Right atrium auricular region (tissue), 2 donors: Measurements from ENCODE around the gene SPATS2. TPM values are rescaled to one million over a fixed set of nuclear protein-coding genes. Genes with fewer than 3 reads are reported as not detected.

Source experiments
- DNase-seq: peaks from one replicate; pipeline ENCODE4 v3.0.0-alpha.2; 2019; ENCODE audit warnings: low spot score
- H3K27ac ChIP-seq, 2 donors: fragments of 200-600 bp; sonication (generic); 1 replicate in 1 of 2; 2 replicates in 1 of 2; pipeline ENCODE4 v1.5.1; 2016 to 2019
- H3K27me3 ChIP-seq, 2 donors: fragments of 200-600 bp; sonication (generic); one replicate each; pipeline versions ENCODE4 v1.5.1 to v1.6.0; 2017 to 2019
- H3K36me3 ChIP-seq: fragments of 200-600 bp; sonication (generic); one replicate; pipeline ENCODE4 v1.5.1; 2016
- H3K4me1 ChIP-seq, 2 donors: fragments of 200-600 bp; sonication (generic); one replicate each; pipeline versions ENCODE4 v1.5.1 to v1.6.0; 2017 to 2019
- H3K4me3 ChIP-seq, 2 donors: fragments of 200-600 bp; sonication (generic); 1 replicate in 1 of 2; 2 replicates in 1 of 2; pipeline ENCODE4 v1.5.1; 2017 to 2019; ENCODE audit warnings: mild to moderate bottlenecking in 1 of 2, moderate library complexity in 1 of 2
- H3K9me3 ChIP-seq, 2 donors: fragments of 200-600 bp; sonication (generic); one replicate each; pipeline ENCODE4 v1.5.1; 2019
- CTCF ChIP-seq, 2 donors: fragments of 200-600 bp; sonication (generic); IDR thresholded peaks; one replicate each; pipeline ENCODE4 v1.5.1; 2019; ENCODE audit warnings: antibody characterized with exemption in 2 of 2
- total RNA-seq, 2 donors: library from RNA; depleted of rRNA; stranded (reverse); fragments of >200 nt; gene quantifications; one replicate each; pipeline ENCODE4 v1.1.0, GENCODE V29; 2016

The SPATS2 gene
- total RNA-seq, 2 donors from 2014 or later = 4.6 to 7.6 TPM

GRCh38 chr12:49325606-49326005, 41.7 kb upstream of the SPATS2 start:
- H3K36me3 ChIP-seq = no peaks in the 10 kb centered on the region
- DNase-seq = no peak
- TF ChIP-seq CTCF (IDR thresholded peaks at IDR 0.05) = no peak
- H3K4me1 ChIP-seq = peaks cover 0 to 14% of the 10 kb centered on the region in 2 donors
- no peak overlapping the region for H3K4me3 ChIP-seq
- H3K9me3 ChIP-seq = no peaks in the 10 kb centered on the region
- H3K27me3 ChIP-seq = no peaks in the 10 kb centered on the region
- H3K27ac ChIP-seq = no peak overlapping the region

GRCh38 chr12:49327368-49327767, 39.9 kb upstream of the SPATS2 start:
- no peaks in the 10 kb centered on the region for H3K9me3 ChIP-seq
- no peaks in the 10 kb centered on the region for H3K36me3 ChIP-seq
- H3K27me3 ChIP-seq = no peaks in the 10 kb centered on the region
- peaks cover 0 to 13% of the 10 kb centered on the region in 2 donors for H3K4me1 ChIP-seq
- H3K27ac ChIP-seq = no peak overlapping the region
- H3K4me3 ChIP-seq = no peak overlapping the region
- DNase-seq = no peak
- no peak for TF ChIP-seq CTCF (IDR thresholded peaks at IDR 0.05)

- Histone ChIP-seq H3K27ac (no peak overlapping the region), H3K4me1 (peaks cover 0 to 13% of the 10 kb centered on the region in 2 donors), H3K27me3 (peaks cover 0 to 3% of the 10 kb centered on the region in 2 donors), H3K36me3 (no peaks in the 10 kb centered on the region), H3K9me3 (no peaks in the 10 kb centered on the region), H3K4me3 (no peak overlapping the region)
- DNase-seq = no peak
- TF ChIP-seq CTCF (IDR thresholded peaks at IDR 0.05) = no peak
Measured at GRCh38 chr12:49327887-49328286, 39.4 kb upstream of the SPATS2 start.

GRCh38 chr12:49328816-49329215, 38.4 kb upstream of the SPATS2 start:
- peaks cover 0 to 10% of the 10 kb centered on the region in 2 donors for H3K4me1 ChIP-seq
- peaks cover 0 to 8% of the 10 kb centered on the region in 2 donors for H3K27me3 ChIP-seq
- H3K9me3 ChIP-seq = no peaks in the 10 kb centered on the region
- DNase-seq = no peak
- no peak overlapping the region for H3K27ac ChIP-seq
- no peak for TF ChIP-seq CTCF (IDR thresholded peaks at IDR 0.05)
- no peaks in the 10 kb centered on the region for H3K36me3 ChIP-seq
- no peak overlapping the region for H3K4me3 ChIP-seq

GRCh38 chr12:49330032-49330619, 37.1 kb upstream of the SPATS2 start:
- no peak for DNase-seq
- no peak for TF ChIP-seq CTCF (IDR thresholded peaks at IDR 0.05)
- Histone ChIP-seq H3K4me1 (peaks cover 0 to 10% of the 10 kb centered on the region in 2 donors), H3K4me3 (no peak overlapping the region), H3K27ac (no peak overlapping the region), H3K9me3 (no peaks in the 10 kb centered on the region), H3K27me3 (peaks cover 7 to 11% of the 10 kb centered on the region in 2 donors), H3K36me3 (no peaks in the 10 kb centered on the region)
